Transverse colon (tissue), 4 donors: ENCODE results near the gene GABRG3. TPM values are rescaled to one million over a fixed set of nuclear protein-coding genes. Genes with fewer than 3 reads are reported as not detected.

Experiments used
- DNase-seq: peaks from one replicate; pipeline ENCODE4 v3.0.0-alpha.2; 2019
- H3K27ac ChIP-seq, 4 donors: fragments of 200-600 bp; sonication (generic); 2 replicates each; pipeline ENCODE4 v1.5.1; 2016 to 2018; ENCODE audit warnings: inconsistent platforms in 4 of 4
- H3K27me3 ChIP-seq: fragments of 200-600 bp; sonication (generic); 2 replicates; pipeline ENCODE4 v1.5.1; 2017; ENCODE audit warnings: inconsistent platforms
- H3K36me3 ChIP-seq, 4 donors: fragments of 200-600 bp; sonication (generic); 2 replicates each; pipeline ENCODE4 v1.5.1; 2017 to 2019; ENCODE audit warnings: inconsistent platforms in 4 of 4
- H3K4me1 ChIP-seq, 4 donors: fragments of 200-600 bp; sonication (generic); 2 replicates each; pipeline ENCODE4 v1.5.1; 2017 to 2020; ENCODE audit warnings: inconsistent platforms in 4 of 4
- H3K4me3 ChIP-seq, 4 donors: fragments of 200-600 bp; sonication (generic); 1 replicate in 1 of 4; 2 replicates in 3 of 4; pipeline versions ENCODE4 v1.5.1 to v1.6.1; 2017 to 2019; ENCODE audit warnings: inconsistent platforms in 4 of 4
- H3K9me3 ChIP-seq, 2 donors: fragments of 200-600 bp; sonication (generic); 2 replicates each; pipeline ENCODE4 v1.5.1; 2017 to 2019; ENCODE audit warnings: inconsistent platforms in 2 of 2
- CTCF ChIP-seq, 5 experiments: fragments of 200-600 bp in 3 of 5; fragments of 450-650 bp in 2 of 5; sonication (generic) in 3 of 5; IDR thresholded peaks; 1 replicate in 2 of 5; 2 replicates in 3 of 5; pipeline ENCODE4 v1.5.1; 2016 to 2017; ENCODE audit warnings: antibody characterized with exemption in 5 of 5, inconsistent platforms in 3 of 5, mild to moderate bottlenecking in 2 of 5, moderate library complexity in 1 of 5
- EP300 ChIP-seq: sonication (generic); formaldehyde crosslinking; IDR thresholded peaks from one replicate; pipeline ENCODE4 v1.6.1; 2017; ENCODE audit warnings: antibody characterized with exemption, low read depth
- POLR2A ChIP-seq: fragments of 450-650 bp; IDR thresholded peaks from one replicate; pipeline ENCODE4 v1.6.1; 2016; ENCODE audit warnings: antibody characterized with exemption, mild to moderate bottlenecking, moderate library complexity
- POLR2AphosphoS5 ChIP-seq, 3 donors: sonication (generic); formaldehyde crosslinking; IDR thresholded peaks; one replicate each; pipeline ENCODE4 v1.6.1; 2016; ENCODE audit warnings: antibody characterized with exemption in 3 of 3
- WGBS, 2 donors: methylation state at CpG; one replicate each; pipeline ENCODE4 v1.1.5; 2018; ENCODE audit warnings: low coverage in 1 of 2; 5-methylcytosine and 5-hydroxymethylcytosine counted together
- in situ Hi-C, 4 donors: fragments of 200-750 bp; cut with MboI; loops; one replicate each; pipeline versions ENCODE4 v1.15.0 to v1.15.1; 2017; ENCODE audit warnings: low sequenced_read_pairs in 3 of 4, low pct_ligation_motif_present in 1 of 4, low pct_unique_long_range_greater_than_20kb in 1 of 4
- intact Hi-C: fragments of 100-400 bp; cut with DNase I; formaldehyde crosslinking; loops from one replicate; pipeline ENCODE4 v1.15.1; 2023; ENCODE audit warnings: low total_unique reads
- total RNA-seq, 4 donors: library from RNA; depleted of rRNA; stranded (reverse); fragments of >200 nt; gene quantifications; one replicate each; pipeline ENCODE4 v1.1.0, GENCODE V29; 2016

The GABRG3 gene
- total RNA-seq, 4 donors from 2014 or later, result not detected

- TF ChIP-seq CTCF (IDR thresholded peaks at IDR 0.05), result no peak
- TF ChIP-seq POLR2A, result no peak
- no peak for TF ChIP-seq POLR2AphosphoS5 (IDR thresholded peaks at IDR 0.05)
- TF ChIP-seq EP300, result no peak
- in situ Hi-C loops (no loop called here), intact Hi-C loops (no loop called here)
- Histone ChIP-seq H3K27me3 (no peaks in the 10 kb centered on the region), H3K9me3 (peaks cover 0 to 3% of the 10 kb centered on the region in 2 donors), H3K4me1 (no peaks in the 10 kb centered on the region), H3K27ac (no peak overlapping the region), H3K36me3 (no peaks in the 10 kb centered on the region), H3K4me3 (no peak overlapping the region)
- WGBS, 2 donors, result 59 to 67% methylated on average over 6 to 8 of the region's 8 CpGs
- DNase-seq, result no peak
Measured at GRCh38 chr15:27545494-27546255, 574.7 kb downstream of the GABRG3 start.

GRCh38 chr15:27549746-27550145 is 578.8 kb downstream of the GABRG3 start:
- WGBS, 2 donors, result 52 to 60% methylated on average over 4 of the region's 4 CpGs
- H3K4me3 ChIP-seq, result no peak overlapping the region
- H3K27me3 ChIP-seq, result no peaks in the 10 kb centered on the region
- no peak overlapping the region for H3K27ac ChIP-seq
- no peaks in the 10 kb centered on the region for H3K9me3 ChIP-seq
- in situ Hi-C loops (no loop called here), intact Hi-C loops (no loop called here)
- no peak for DNase-seq
- no peaks in the 10 kb centered on the region for H3K4me1 ChIP-seq
- H3K36me3 ChIP-seq, result no peaks in the 10 kb centered on the region
- no peak for TF ChIP-seq POLR2A
- no peak for TF ChIP-seq EP300
- TF ChIP-seq CTCF (IDR thresholded peaks at IDR 0.05), result no peak

- Histone ChIP-seq H3K4me1 (no peaks in the 10 kb centered on the region), H3K4me3 (no peak overlapping the region), H3K27me3 (no peaks in the 10 kb centered on the region), H3K9me3 (peaks cover 0 to 2% of the 10 kb centered on the region in 2 donors), H3K36me3 (no peaks in the 10 kb centered on the region), H3K27ac (no peak overlapping the region)
- intact Hi-C loops, result no loop called here
- TF ChIP-seq POLR2AphosphoS5 (IDR thresholded peaks at IDR 0.05), result no peak
- no peak for TF ChIP-seq POLR2A
- TF ChIP-seq CTCF (IDR thresholded peaks at IDR 0.05), result no peak
- TF ChIP-seq EP300, result no peak
- in situ Hi-C loops, result no loop called here
- 50 to 72% methylated on average over 2 to 6 of the region's 6 CpGs for WGBS, 2 donors
- no peak for DNase-seq
Measured at GRCh38 chr15:27550635-27551034, 579.7 kb downstream of the GABRG3 start.

- H3K4me3 ChIP-seq, result no peak overlapping the region
- in situ Hi-C loops (loop anchor here in 1 of 4 donors (10.0 kb wide), 1 partner anchor 47 kb away; no protein-coding TSS in a partner anchor), intact Hi-C loops (no loop called here)
- no peaks in the 10 kb centered on the region for H3K36me3 ChIP-seq
- H3K27me3 ChIP-seq, result no peaks in the 10 kb centered on the region
- peaks cover 16 to 24% of the 10 kb centered on the region in 2 donors for H3K9me3 ChIP-seq
- no peak for TF ChIP-seq EP300
- TF ChIP-seq POLR2A, result no peak
- TF ChIP-seq POLR2AphosphoS5 (IDR thresholded peaks at IDR 0.05), result no peak
- no peak for TF ChIP-seq CTCF (IDR thresholded peaks at IDR 0.05)
- H3K4me1 ChIP-seq, result no peaks in the 10 kb centered on the region
- H3K27ac ChIP-seq, result no peak overlapping the region
- no peak for DNase-seq
Measured at GRCh38 chr15:27561816-27562215, 590.8 kb downstream of the GABRG3 start.
